Neural cell (in vitro differentiated cells): ENCODE data around the gene TAB3. TPM values are rescaled to one million over a fixed set of nuclear protein-coding genes. Genes with fewer than 3 reads are reported as not detected.

Experiments used
- H2AFZ ChIP-seq: fragments of 200-600, 300-800 bp; sonication (generic), shearing (Covaris generic); 2 replicates; pipeline ENCODE4 v1.6.0; 2014; ENCODE audit warnings: low read depth, mild to moderate bottlenecking, antibody characterized with exemption, low read length, moderate library complexity
- H3F3A ChIP-seq: fragments of 200-600 bp; shearing (Covaris generic); 2 replicates; pipeline ENCODE4 v1.6.1; 2016; ENCODE audit warnings: mild to moderate bottlenecking, moderate library complexity, mixed read lengths, antibody characterized with exemption, low read length; ENCODE audit not compliant: insufficient read depth, poor library complexity, severe bottlenecking
- H3K27ac ChIP-seq: fragments of 200-600, 300-800 bp; sonication (generic), shearing (Covaris generic); 2 replicates; pipeline ENCODE4 v1.5.1; 2014; ENCODE audit warnings: mild to moderate bottlenecking, low read length, moderate library complexity
- H3K27me3 ChIP-seq: fragments of 300-800, 200-600 bp; sonication (generic), shearing (Covaris generic); 2 replicates; pipeline ENCODE4 v1.6.0; 2014; ENCODE audit warnings: mild to moderate bottlenecking, low read depth, low read length, moderate library complexity; ENCODE audit not compliant: insufficient read depth
- H3K36me3 ChIP-seq: fragments of 300-800, 200-600 bp; sonication (generic), shearing (Covaris generic); 2 replicates; pipeline ENCODE4 v1.5.1; 2014; ENCODE audit warnings: mild to moderate bottlenecking, antibody characterized with exemption, low read length, moderate library complexity; ENCODE audit not compliant: insufficient read depth
- H3K4me2 ChIP-seq: fragments of 300-800, 200-600 bp; sonication (generic), shearing (Covaris generic); 2 replicates; pipeline ENCODE4 v1.6.0; 2014; ENCODE audit warnings: mild to moderate bottlenecking, low read length
- H3K4me3 ChIP-seq: fragments of 300-800, 200-600 bp; sonication (generic), shearing (Covaris generic); 2 replicates; pipeline ENCODE4 v1.5.1; 2014; ENCODE audit warnings: mild to moderate bottlenecking, low read length, moderate library complexity
- H3K79me2 ChIP-seq: fragments of 200-600 bp; shearing (Covaris generic); replicated peaks from 2 replicates; pipeline ENCODE4 v1.6.0; 2014; ENCODE audit warnings: mild to moderate bottlenecking, low read length, moderate library complexity; ENCODE audit not compliant: insufficient read depth
- H3K9ac ChIP-seq: fragments of 300-800, 200-600 bp; sonication (generic), shearing (Covaris generic); 2 replicates; pipeline ENCODE4 v1.6.1; 2016; ENCODE audit warnings: mild to moderate bottlenecking, low read length, mixed read lengths
- H3K9me2 ChIP-seq: fragments of 200-600 bp; shearing (Covaris generic); 2 replicates; pipeline ENCODE4 v1.6.1; 2016; ENCODE audit warnings: mild to moderate bottlenecking, low read length, mixed read lengths; ENCODE audit not compliant: insufficient read depth
- H3K9me3 ChIP-seq: fragments of 200-600, 300-800 bp; sonication (generic), shearing (Covaris generic); 2 replicates; pipeline ENCODE4 v1.6.1; 2016; ENCODE audit warnings: mild to moderate bottlenecking, mixed run types, low read length, moderate library complexity, mixed read lengths
- H4K20me1 ChIP-seq: fragments of 200-600 bp; shearing (Covaris generic); 2 replicates; pipeline ENCODE4 v1.6.1; 2016; ENCODE audit warnings: mild to moderate bottlenecking, mixed run types; ENCODE audit not compliant: insufficient read depth
- EP300 ChIP-seq: fragments of 450-650 bp; conservative IDR thresholded peaks from 2 replicates; pipeline ENCODE4 v1.6.1; 2014; ENCODE audit warnings: antibody characterized with exemption, mild to moderate bottlenecking, moderate library complexity; ENCODE audit not compliant: poor library complexity, severe bottlenecking
- EZH2 ChIP-seq: fragments of 200-600, 300-800 bp; shearing (Covaris generic), sonication (generic); IDR thresholded peaks from 2 replicates; pipeline ENCODE4 v1.6.1; 2014; ENCODE audit warnings: antibody characterized with exemption, low read length, borderline replicate concordance, mild to moderate bottlenecking; ENCODE audit not compliant: insufficient read depth, poor library complexity, severe bottlenecking
- MXI1 ChIP-seq: fragments of 450-650 bp; conservative IDR thresholded peaks from 2 replicates; pipeline ENCODE4 v1.6.1; 2014; ENCODE audit warnings: antibody characterized with exemption, mild to moderate bottlenecking; ENCODE audit not compliant: poor library complexity, severe bottlenecking
- POLR2AphosphoS5 ChIP-seq: IDR thresholded peaks from 2 replicates; pipeline ENCODE4 v1.6.1; 2012
- RAD21 ChIP-seq: fragments of 450-650 bp; conservative IDR thresholded peaks from 2 replicates; pipeline ENCODE4 v1.6.1; 2014; ENCODE audit warnings: antibody characterized with exemption, mild to moderate bottlenecking, moderate library complexity
- SMC3 ChIP-seq: fragments of 450-650 bp; conservative IDR thresholded peaks from 2 replicates; pipeline ENCODE4 v1.6.1; 2014; ENCODE audit warnings: antibody characterized with exemption, mild to moderate bottlenecking, moderate library complexity; ENCODE audit not compliant: poor library complexity
- TAF1 ChIP-seq: IDR thresholded peaks from 2 replicates; pipeline ENCODE4 v1.6.1; 2012; ENCODE audit warnings: low read depth
- polyA plus RNA-seq: library from polyadenylated mRNA; depleted of rRNA; stranded (reverse); fragments of >200 nt; gene quantifications from 2 replicates; pipeline ENCODE4 v1.2.3, GENCODE V29; 2014
- TF ChIP-seq, protein P1 (sequence below): IDR thresholded peaks from 2 replicates; pipeline ENCODE4 v1.6.1; 2012; ENCODE audit warnings: borderline replicate concordance
- TF ChIP-seq, protein P2 (sequence below): fragments of 450-650 bp; IDR thresholded peaks from 2 replicates; pipeline ENCODE4 v1.5.1; 2014; ENCODE audit warnings: antibody characterized with exemption, mild to moderate bottlenecking, moderate library complexity; ENCODE audit not compliant: poor library complexity, severe bottlenecking

Gene TAB3
- polyA plus RNA-seq, 1 donor from 2014 or later, result 28.7 TPM

DNA sequence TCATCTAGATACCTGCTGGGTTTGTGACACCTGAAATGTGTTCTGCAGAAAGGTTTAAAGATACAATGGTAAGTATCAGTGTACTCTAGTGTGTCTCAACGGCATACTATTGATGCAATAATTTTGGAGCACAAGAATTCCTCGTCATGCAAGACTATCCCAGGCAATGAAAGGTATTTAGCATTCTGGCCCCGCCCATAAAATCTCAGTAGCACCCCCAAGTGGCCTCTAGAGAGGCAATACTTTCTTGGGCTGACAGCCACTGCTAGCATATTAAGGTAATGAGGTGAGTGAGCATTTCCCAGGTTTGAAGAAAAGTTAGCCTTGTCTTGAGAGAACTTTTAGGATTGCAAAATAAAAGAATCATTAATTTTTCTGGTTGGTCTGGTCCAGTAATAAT is 24.0 kb downstream of the TAB3 start:
- Histone ChIP-seq H2AFZ (no peak overlapping the region), H3K9me2 (no peaks in the 10 kb centered on the region), H3K9me3 (no peaks in the 10 kb centered on the region), H3K4me2 (no peak overlapping the region), H3K36me3 (no peaks in the 10 kb centered on the region), H3K79me2 (no peaks in the 10 kb centered on the region), H3K9ac (no peak overlapping the region), H4K20me1 (no peaks in the 10 kb centered on the region), H3K27ac (no peak overlapping the region), H3K4me3 (no peak overlapping the region), H3F3A (no peaks in the 10 kb centered on the region), H3K27me3 (no peaks in the 10 kb centered on the region)
- TF ChIP-seq RAD21, result no peak
- no peak for TF ChIP-seq POLR2AphosphoS5
- no peak for TF ChIP-seq TAF1

DNA sequence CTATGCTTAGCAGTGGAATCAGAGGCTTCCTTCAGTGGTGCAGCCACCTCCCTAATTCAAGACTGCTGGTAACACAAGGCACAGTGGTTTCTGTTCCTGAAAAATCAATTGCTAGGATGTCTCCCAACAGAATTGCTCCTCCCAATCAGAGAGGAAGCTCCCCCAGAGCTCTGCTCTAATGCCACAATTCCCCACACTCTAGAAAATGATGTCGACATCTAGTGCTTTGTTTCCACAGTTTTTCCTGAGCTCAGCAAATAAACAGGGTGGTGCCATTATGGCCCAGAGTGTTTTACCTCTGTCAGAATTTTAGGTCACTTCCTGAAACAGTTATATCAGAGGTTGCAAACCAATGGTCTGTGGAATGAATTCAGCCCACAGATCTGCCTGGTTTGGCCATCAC is 24.7 kb downstream of the TAB3 start:
- no peaks in the 10 kb centered on the region for H3K27me3 ChIP-seq
- no peaks in the 10 kb centered on the region for H4K20me1 ChIP-seq
- no peak overlapping the region for H3K4me2 ChIP-seq
- H3K27ac ChIP-seq, result no peak overlapping the region
- H3K79me2 ChIP-seq, result no peaks in the 10 kb centered on the region
- no peaks in the 10 kb centered on the region for H3K9me2 ChIP-seq
- no peaks in the 10 kb centered on the region for H3K36me3 ChIP-seq
- no peak for TF ChIP-seq POLR2AphosphoS5
- TF ChIP-seq MXI1, result no peak
- no peak for TF ChIP-seq SMC3
- no peak for TF ChIP-seq TAF1
- TF ChIP-seq RAD21, result no peak
- TF ChIP-seq, protein P1, sequence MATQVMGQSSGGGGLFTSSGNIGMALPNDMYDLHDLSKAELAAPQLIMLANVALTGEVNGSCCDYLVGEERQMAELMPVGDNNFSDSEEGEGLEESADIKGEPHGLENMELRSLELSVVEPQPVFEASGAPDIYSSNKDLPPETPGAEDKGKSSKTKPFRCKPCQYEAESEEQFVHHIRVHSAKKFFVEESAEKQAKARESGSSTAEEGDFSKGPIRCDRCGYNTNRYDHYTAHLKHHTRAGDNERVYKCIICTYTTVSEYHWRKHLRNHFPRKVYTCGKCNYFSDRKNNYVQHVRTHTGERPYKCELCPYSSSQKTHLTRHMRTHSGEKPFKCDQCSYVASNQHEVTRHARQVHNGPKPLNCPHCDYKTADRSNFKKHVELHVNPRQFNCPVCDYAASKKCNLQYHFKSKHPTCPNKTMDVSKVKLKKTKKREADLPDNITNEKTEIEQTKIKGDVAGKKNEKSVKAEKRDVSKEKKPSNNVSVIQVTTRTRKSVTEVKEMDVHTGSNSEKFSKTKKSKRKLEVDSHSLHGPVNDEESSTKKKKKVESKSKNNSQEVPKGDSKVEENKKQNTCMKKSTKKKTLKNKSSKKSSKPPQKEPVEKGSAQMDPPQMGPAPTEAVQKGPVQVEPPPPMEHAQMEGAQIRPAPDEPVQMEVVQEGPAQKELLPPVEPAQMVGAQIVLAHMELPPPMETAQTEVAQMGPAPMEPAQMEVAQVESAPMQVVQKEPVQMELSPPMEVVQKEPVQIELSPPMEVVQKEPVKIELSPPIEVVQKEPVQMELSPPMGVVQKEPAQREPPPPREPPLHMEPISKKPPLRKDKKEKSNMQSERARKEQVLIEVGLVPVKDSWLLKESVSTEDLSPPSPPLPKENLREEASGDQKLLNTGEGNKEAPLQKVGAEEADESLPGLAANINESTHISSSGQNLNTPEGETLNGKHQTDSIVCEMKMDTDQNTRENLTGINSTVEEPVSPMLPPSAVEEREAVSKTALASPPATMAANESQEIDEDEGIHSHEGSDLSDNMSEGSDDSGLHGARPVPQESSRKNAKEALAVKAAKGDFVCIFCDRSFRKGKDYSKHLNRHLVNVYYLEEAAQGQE, result no peak
- no peak for TF ChIP-seq EZH2
- H3K9ac ChIP-seq, result no peak overlapping the region
- no peaks in the 10 kb centered on the region for H3K9me3 ChIP-seq
- no peak overlapping the region for H2AFZ ChIP-seq
- no peak overlapping the region for H3K4me3 ChIP-seq
- H3F3A ChIP-seq, result no peaks in the 10 kb centered on the region

DNA sequence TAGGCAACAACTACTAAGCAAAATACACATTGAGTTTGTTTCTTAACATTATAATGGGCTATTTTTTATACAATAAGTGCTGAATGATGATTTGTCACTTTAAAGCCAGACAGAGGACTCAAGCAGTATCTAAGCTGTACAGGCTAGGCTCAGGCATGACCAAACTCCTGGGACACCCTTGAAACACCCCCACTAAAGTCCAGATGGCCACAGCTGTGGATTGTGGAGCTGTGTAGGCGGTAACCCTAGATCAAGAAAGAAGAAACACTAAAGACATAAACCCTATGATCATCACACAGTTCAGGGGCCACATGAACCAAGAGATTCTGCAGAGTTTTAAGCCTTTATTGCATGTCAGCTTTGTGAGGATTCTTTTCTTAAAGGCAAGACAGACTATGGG is 25.1 kb downstream of the TAB3 start:
- H4K20me1 ChIP-seq, result no peaks in the 10 kb centered on the region
- H2AFZ ChIP-seq, result no peak overlapping the region
- no peaks in the 10 kb centered on the region for H3K79me2 ChIP-seq
- no peak overlapping the region for H3K27ac ChIP-seq
- no peaks in the 10 kb centered on the region for H3K9me3 ChIP-seq
- no peak overlapping the region for H3K4me3 ChIP-seq
- H3K36me3 ChIP-seq, result no peaks in the 10 kb centered on the region
- no peak overlapping the region for H3K9ac ChIP-seq
- H3K27me3 ChIP-seq, result no peaks in the 10 kb centered on the region
- H3K4me2 ChIP-seq, result no peak overlapping the region
- no peaks in the 10 kb centered on the region for H3K9me2 ChIP-seq
- TF ChIP-seq POLR2AphosphoS5 (no peak), EP300 (no peak), SMC3 (no peak), MXI1 (no peak), TAF1 (no peak), RAD21 (no peak), EZH2 (no peak)
- TF ChIP-seq, protein P1, result no peak
- TF ChIP-seq, protein P2, sequence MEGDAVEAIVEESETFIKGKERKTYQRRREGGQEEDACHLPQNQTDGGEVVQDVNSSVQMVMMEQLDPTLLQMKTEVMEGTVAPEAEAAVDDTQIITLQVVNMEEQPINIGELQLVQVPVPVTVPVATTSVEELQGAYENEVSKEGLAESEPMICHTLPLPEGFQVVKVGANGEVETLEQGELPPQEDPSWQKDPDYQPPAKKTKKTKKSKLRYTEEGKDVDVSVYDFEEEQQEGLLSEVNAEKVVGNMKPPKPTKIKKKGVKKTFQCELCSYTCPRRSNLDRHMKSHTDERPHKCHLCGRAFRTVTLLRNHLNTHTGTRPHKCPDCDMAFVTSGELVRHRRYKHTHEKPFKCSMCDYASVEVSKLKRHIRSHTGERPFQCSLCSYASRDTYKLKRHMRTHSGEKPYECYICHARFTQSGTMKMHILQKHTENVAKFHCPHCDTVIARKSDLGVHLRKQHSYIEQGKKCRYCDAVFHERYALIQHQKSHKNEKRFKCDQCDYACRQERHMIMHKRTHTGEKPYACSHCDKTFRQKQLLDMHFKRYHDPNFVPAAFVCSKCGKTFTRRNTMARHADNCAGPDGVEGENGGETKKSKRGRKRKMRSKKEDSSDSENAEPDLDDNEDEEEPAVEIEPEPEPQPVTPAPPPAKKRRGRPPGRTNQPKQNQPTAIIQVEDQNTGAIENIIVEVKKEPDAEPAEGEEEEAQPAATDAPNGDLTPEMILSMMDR, result no peak
- no peaks in the 10 kb centered on the region for H3F3A ChIP-seq
